ENCODE results near the gene FAM131A.

FAM131A gene

DNA sequence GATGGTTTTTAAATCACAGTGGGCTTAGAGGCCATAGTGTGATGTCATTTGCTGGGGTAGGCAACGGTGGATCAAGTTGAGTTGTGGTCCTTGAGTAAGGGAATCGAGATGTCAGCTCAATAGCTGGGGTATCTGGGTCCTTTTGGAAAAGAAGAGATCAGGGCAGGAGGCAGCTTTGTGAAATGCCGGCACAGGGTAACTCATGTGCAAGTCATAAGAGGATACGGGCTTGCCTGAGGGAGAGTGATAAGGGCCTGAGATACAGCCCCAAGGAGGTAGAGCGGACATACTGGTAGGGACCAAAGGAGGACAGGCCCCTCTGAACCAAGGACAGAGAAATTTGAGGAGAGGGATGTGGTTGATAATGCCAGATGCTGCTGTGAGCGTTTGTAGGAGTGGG lies 4.2 kb upstream of the FAM131A start:
- peaks cover 15 to 19% of the 10 kb centered on the region in 2 experiments for H3K4me1 ChIP-seq (ENCODE audit: control insufficient read depth in 1 of 2, insufficient read depth in 1 of 2, low read depth in 1 of 2, low read length in 1 of 2)
- no peak overlapping the region for H3K27ac ChIP-seq
- H3K9me3 ChIP-seq = no peaks in the 10 kb centered on the region
- TF ChIP-seq CTCF (IDR thresholded peaks at IDR 0.05) = no peak
- peaks cover 16% of the 10 kb centered on the region for H3K27me3 ChIP-seq
- H3K4me3 ChIP-seq (ENCODE audit: low read depth in 1 of 2, low read length in 1 of 2) = no peak overlapping the region
- peaks cover 62% of the 10 kb centered on the region for H3K36me3 ChIP-seq

- Histone ChIP-seq H3K36me3 (peaks cover 57% of the 10 kb centered on the region), H3K9me3 (no peaks in the 10 kb centered on the region), H3K4me3 (ENCODE audit: low read depth in 1 of 2, low read length in 1 of 2) (no peak overlapping the region), H3K27me3 (peaks cover 21% of the 10 kb centered on the region), H3K4me1 (ENCODE audit: control insufficient read depth in 1 of 2, insufficient read depth in 1 of 2, low read depth in 1 of 2, low read length in 1 of 2) (peaks cover 15 to 23% of the 10 kb centered on the region in 2 experiments), H3K27ac (peak overlapping the region; percentile 88)
- TF ChIP-seq CTCF (IDR thresholded peaks at IDR 0.05) = no peak
These were observed 3.7 kb upstream of the FAM131A start for GRCh38 chr3:184333700-184334099.

- Histone ChIP-seq H3K9me3 (no peaks in the 10 kb centered on the region), H3K4me1 (ENCODE audit: control insufficient read depth in 1 of 2, insufficient read depth in 1 of 2, low read depth in 1 of 2, low read length in 1 of 2) (peaks cover 15 to 23% of the 10 kb centered on the region in 2 experiments), H3K4me3 (ENCODE audit: low read depth in 1 of 2, low read length in 1 of 2) (no peak overlapping the region), H3K36me3 (peaks cover 48% of the 10 kb centered on the region), H3K27me3 (peaks cover 26% of the 10 kb centered on the region), H3K27ac (peak overlapping the region; percentile 88)
- no peak for TF ChIP-seq CTCF (IDR thresholded peaks at IDR 0.05)
These were observed 2.8 kb upstream of the FAM131A start for GRCh38 chr3:184334470-184335158.

DNA sequence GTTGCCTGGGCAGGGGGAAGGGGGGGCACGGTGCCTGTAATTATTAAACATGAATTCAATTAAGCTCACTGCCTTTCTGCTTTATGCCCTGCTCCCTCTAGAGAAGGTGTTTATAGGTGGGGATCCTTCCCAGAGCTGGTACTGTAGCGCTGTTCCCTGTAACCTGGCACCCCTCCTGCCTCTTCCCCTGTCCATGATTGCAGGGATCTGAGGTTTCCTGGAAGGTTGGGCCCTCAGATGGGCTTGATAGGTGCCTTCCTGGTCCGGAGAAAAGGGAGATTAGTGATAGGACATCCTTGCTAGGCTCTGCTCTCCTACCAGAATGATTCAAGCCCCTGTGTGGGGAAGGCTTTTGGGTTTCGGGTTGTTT lies 2.1 kb upstream of the FAM131A start:
- Histone ChIP-seq H3K36me3 (peaks cover 41% of the 10 kb centered on the region), H3K27me3 (peaks cover 26% of the 10 kb centered on the region), H3K4me3 (ENCODE audit: low read depth in 1 of 2, low read length in 1 of 2) (peak overlapping the region; percentile 79 to 95), H3K4me1 (ENCODE audit: control insufficient read depth in 1 of 2, insufficient read depth in 1 of 2, low read depth in 1 of 2, low read length in 1 of 2) (peaks cover 15 to 23% of the 10 kb centered on the region in 2 experiments), H3K27ac (peak overlapping the region; percentile 88), H3K9me3 (no peaks in the 10 kb centered on the region)
- TF ChIP-seq CTCF (IDR thresholded peaks at IDR 0.05) = no peak

GRCh38 chr3:184335661-184336546 lies 1.5 kb upstream of the FAM131A start:
- Histone ChIP-seq H3K4me3 (ENCODE audit: low read depth in 1 of 2, low read length in 1 of 2) (peak overlapping the region; percentile 79 to 95), H3K4me1 (ENCODE audit: control insufficient read depth in 1 of 2, insufficient read depth in 1 of 2, low read depth in 1 of 2, low read length in 1 of 2) (peaks cover 15 to 23% of the 10 kb centered on the region in 2 experiments), H3K27me3 (peaks cover 26% of the 10 kb centered on the region), H3K9me3 (no peaks in the 10 kb centered on the region), H3K36me3 (peaks cover 38% of the 10 kb centered on the region), H3K27ac (peak overlapping the region; percentile 88)
- no peak for TF ChIP-seq CTCF (IDR thresholded peaks at IDR 0.05)
